Subcutaneous abdominal adipose tissue (tissue), 5 donors: ENCODE data around the gene GPC6.

ENCODE experiments used
- H3K27ac ChIP-seq: one replicate; pipeline ENCODE4 v1.7.0; 2013; ENCODE audit warnings: low read depth, mild to moderate bottlenecking, inconsistent platforms, low read length, moderate library complexity
- H3K27me3 ChIP-seq, 5 donors: one replicate each; pipeline ENCODE4 v1.7.0; 2013; ENCODE audit warnings: low read length in 5 of 5, inconsistent platforms in 1 of 5; ENCODE audit not compliant: control insufficient read depth in 5 of 5, insufficient read depth in 4 of 5
- H3K36me3 ChIP-seq, 5 donors: one replicate each; pipeline ENCODE4 v1.7.0; 2013; ENCODE audit warnings: low read length in 5 of 5; ENCODE audit not compliant: control insufficient read depth in 5 of 5, insufficient read depth in 5 of 5
- H3K4me1 ChIP-seq, 5 donors: one replicate each; pipeline ENCODE4 v1.7.0; 2013; ENCODE audit warnings: low read length in 5 of 5, mild to moderate bottlenecking in 3 of 5, moderate library complexity in 1 of 5; ENCODE audit not compliant: control insufficient read depth in 5 of 5, insufficient read depth in 5 of 5
- H3K4me3 ChIP-seq, 5 donors: one replicate each; pipeline ENCODE4 v1.7.0; 2013; ENCODE audit warnings: low read length in 5 of 5, low read depth in 1 of 5
- H3K9ac ChIP-seq, 5 donors: one replicate each; pipeline ENCODE4 v1.7.0; 2013; ENCODE audit warnings: low read length in 5 of 5, mild to moderate bottlenecking in 4 of 5, moderate library complexity in 3 of 5
- H3K9me3 ChIP-seq, 5 donors: one replicate each; pipeline ENCODE4 v1.7.0; 2013; ENCODE audit warnings: low read length in 5 of 5; ENCODE audit not compliant: control insufficient read depth in 5 of 5
- donor health status: healthy.
- donor health status: healthy.
- donor health status: healthy.
- donor health status: healthy.
- donor health status: healthy.

Gene GPC6

DNA sequence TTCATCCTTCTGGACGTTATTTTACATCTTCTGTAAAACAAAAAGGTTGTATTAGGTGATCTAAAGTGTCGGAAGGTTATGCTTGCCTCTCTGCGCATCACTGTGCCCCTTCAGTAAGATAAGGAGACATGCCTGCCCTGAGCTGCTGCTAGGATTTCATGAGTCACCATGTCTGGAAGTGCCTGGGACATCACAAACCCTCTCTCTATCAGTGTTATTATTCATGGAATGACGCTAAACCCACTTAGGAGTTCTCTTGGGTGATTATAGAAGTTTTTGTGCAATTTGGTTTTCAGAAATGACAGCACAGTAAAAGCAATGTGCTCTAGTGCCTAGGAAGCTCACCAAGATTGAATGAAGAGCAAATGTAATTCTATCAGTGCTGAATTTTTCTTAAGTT lies 635.2 kb downstream of the GPC6 start:
- no peak overlapping the region for H3K27ac ChIP-seq
- no peak overlapping the region for H3K4me3 ChIP-seq
- no peaks in the 10 kb centered on the region for H3K36me3 ChIP-seq
- H3K4me1 ChIP-seq: no peaks in the 10 kb centered on the region
- no peak overlapping the region for H3K9ac ChIP-seq
- H3K9me3 ChIP-seq: no peaks in the 10 kb centered on the region
- H3K27me3 ChIP-seq: no peaks in the 10 kb centered on the region

DNA sequence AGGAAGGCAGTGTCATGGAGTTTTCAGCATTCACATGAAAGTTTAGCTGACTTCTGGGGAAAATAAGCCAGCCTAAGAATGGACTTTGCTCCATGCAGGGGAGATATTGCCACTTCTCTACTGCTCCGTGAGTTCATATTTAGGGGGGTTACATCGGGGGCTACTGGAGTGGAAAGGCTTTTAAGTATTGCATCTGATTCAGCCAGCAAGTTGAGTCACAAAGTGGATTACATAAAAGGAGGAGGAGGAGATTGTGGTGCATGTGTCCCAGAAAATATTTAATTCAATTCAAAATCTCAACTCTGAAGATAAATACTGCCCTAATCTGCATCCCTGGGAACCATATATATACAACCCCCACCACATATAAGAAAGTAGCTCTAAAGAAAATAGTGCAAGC lies 635.7 kb downstream of the GPC6 start:
- no peaks in the 10 kb centered on the region for H3K27me3 ChIP-seq
- H3K36me3 ChIP-seq: no peaks in the 10 kb centered on the region
- H3K27ac ChIP-seq: no peak overlapping the region
- no peaks in the 10 kb centered on the region for H3K4me1 ChIP-seq
- H3K9ac ChIP-seq: no peak overlapping the region
- H3K9me3 ChIP-seq: no peaks in the 10 kb centered on the region
- no peak overlapping the region for H3K4me3 ChIP-seq

DNA sequence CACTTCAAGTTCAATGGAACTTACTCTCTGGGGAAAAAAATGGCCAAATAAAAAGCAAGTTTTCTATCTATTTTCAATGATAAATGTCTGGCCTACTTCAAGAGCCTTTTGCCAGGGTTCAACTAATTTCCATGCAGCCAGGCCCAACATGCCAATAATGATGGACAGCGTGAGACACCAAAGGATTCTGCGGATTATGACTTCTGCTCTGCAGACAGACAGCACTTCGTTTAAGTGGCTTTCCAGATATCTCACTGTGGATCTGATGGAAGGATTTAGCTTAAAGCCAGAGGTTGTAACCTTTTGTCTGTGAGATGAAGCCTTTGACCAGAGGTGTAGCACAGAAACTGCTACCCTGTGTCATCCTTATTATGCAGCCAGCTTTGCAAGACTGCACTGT lies 638.6 kb downstream of the GPC6 start:
- Histone ChIP-seq H3K9me3 (no peaks in the 10 kb centered on the region), H3K4me1 (no peaks in the 10 kb centered on the region), H3K9ac (no peak overlapping the region), H3K4me3 (no peak overlapping the region), H3K27ac (no peak overlapping the region), H3K27me3 (no peaks in the 10 kb centered on the region), H3K36me3 (no peaks in the 10 kb centered on the region)

DNA sequence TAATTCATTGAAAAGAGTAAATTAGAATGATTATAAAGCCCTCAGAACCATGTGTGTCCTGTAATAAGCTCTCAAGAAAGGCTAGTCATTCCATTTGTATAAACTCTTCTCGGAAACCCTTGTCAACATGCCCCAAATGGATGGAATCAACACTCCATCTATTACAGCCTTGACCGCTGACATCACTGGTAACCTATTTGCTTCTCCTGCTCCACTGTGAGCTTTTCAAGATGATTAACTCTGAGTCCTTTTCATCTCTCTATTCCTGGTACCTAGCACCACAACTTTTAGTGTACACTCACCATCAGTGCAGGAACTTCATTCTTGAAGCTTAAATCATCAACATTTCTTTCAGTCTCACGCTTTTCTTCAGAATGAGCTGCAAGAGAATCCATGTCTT lies 640.9 kb downstream of the GPC6 start:
- H3K27me3 ChIP-seq: no peaks in the 10 kb centered on the region
- H3K9me3 ChIP-seq: no peaks in the 10 kb centered on the region
- H3K9ac ChIP-seq: no peak overlapping the region
- no peak overlapping the region for H3K4me3 ChIP-seq
- no peaks in the 10 kb centered on the region for H3K36me3 ChIP-seq
- H3K27ac ChIP-seq: no peak overlapping the region
- no peaks in the 10 kb centered on the region for H3K4me1 ChIP-seq

DNA sequence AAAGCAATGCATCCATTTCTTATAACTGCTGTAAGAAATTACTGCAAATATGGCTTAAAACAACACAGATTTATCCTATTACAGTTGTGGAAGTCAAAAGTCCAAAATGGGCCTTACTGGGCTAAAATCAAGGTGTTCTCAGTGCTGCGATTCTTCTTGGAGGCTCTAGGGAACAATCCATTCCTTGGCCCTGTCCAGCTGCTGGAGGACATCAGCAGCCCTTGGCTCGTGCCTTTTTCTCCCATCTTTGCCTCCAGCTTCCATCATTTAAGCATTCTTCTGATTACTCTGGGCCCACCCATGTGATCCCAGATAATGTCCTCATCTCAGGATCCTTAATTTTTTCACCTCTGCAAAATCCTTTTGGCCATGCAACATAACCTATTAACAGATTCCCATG lies 645.8 kb downstream of the GPC6 start:
- H3K4me1 ChIP-seq: no peaks in the 10 kb centered on the region
- H3K9me3 ChIP-seq: no peaks in the 10 kb centered on the region
- H3K27ac ChIP-seq: no peak overlapping the region
- no peaks in the 10 kb centered on the region for H3K36me3 ChIP-seq
- H3K4me3 ChIP-seq: no peak overlapping the region
- H3K27me3 ChIP-seq: no peaks in the 10 kb centered on the region
- no peak overlapping the region for H3K9ac ChIP-seq

DNA sequence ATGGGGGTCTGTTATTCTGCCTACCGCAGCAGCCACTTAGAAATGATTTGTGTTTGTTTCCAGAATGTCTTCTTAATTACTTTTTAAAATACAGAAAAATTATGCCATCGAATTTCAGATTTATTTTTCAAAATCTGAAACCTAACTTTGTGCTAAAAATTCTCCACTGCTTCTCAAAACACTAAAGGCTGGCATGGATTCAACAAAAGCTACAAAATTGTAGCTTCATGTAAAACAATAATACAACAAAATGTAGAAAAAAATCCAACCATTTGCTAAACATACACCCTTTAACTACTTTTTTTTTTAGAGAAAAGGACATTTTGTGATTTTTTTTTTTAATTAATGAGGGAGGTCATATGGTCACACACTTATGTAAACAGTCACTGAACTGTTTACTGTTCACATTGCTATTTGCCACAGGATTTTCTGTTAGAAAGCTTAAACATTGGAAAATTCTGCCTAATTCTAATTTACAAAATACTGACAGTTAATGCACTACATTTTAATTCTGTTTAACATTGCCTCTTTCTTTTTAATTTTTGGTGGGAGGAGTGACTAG lies 646.3 kb downstream of the GPC6 start:
- Histone ChIP-seq H3K27me3 (no peaks in the 10 kb centered on the region), H3K27ac (no peak overlapping the region), H3K9me3 (no peaks in the 10 kb centered on the region), H3K36me3 (no peaks in the 10 kb centered on the region), H3K9ac (no peak overlapping the region), H3K4me1 (no peaks in the 10 kb centered on the region), H3K4me3 (no peak overlapping the region)

DNA sequence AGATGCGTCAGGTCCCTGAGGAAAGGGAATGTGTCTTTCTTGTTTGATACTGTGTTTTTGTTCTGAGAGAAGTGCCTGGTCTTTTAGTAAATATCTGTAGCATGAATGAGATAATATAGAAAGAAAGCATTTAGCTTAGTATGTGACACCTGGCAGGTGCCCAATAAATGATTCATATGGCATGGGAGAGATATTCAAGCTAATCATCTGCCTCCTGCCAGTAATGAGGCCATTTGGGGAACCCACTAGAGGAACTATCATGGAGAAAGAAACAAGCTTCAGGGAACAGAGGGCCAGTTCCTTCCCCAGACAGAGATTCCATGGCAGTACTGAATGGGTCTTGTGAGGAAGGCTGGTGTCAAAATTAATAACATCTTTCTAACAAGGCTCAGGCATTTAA lies 648.9 kb downstream of the GPC6 start:
- Histone ChIP-seq H3K9me3 (peaks cover 0 to 9% (median 0%) of the 10 kb centered on the region in 5 donors), H3K4me1 (no peaks in the 10 kb centered on the region), H3K36me3 (no peaks in the 10 kb centered on the region), H3K27ac (no peak overlapping the region), H3K27me3 (no peaks in the 10 kb centered on the region), H3K4me3 (no peak overlapping the region), H3K9ac (no peak overlapping the region)

DNA sequence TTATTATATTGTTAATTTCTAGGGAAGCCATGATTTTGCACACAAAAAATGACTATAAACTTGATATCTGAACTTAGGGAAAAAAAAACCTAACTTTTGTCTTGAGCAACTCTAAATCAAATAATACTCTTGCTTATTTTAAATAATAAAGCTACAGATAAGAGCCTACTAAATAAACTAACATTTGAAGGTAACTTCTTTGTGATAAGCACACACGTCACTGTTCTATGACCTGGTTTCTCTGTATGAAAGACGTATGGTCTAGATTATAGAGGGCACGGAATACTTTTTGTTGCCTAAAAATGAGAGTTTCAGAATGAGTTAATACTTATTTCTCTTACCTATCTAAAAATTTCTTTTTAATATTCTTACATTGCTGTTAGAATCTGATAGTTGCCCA lies 649.6 kb downstream of the GPC6 start:
- Histone ChIP-seq H3K27me3 (no peaks in the 10 kb centered on the region), H3K27ac (no peak overlapping the region), H3K9ac (no peak overlapping the region), H3K9me3 (peaks cover 0 to 9% (median 0%) of the 10 kb centered on the region in 5 donors), H3K4me1 (no peaks in the 10 kb centered on the region), H3K36me3 (no peaks in the 10 kb centered on the region), H3K4me3 (no peak overlapping the region)

DNA sequence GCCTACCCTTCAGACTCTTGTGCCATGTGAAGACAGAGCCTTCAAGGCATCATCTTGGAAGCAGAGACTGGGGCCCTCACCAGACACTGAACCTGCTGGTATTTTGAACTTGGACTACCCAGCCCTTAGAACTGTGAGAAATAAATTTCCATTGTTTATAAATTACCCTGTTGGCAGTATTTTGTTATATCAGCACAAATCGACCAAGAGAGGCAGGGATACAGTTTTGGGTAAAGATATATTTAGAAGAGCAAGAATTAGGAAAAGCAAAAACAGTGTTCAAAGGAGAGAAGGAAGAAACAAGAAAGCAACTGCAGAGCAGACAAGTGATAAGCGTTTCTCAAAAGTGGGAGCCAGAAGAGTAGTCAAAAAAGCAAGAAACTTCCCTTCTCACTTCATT lies 652.1 kb downstream of the GPC6 start:
- Histone ChIP-seq H3K36me3 (no peaks in the 10 kb centered on the region), H3K4me3 (no peak overlapping the region)

DNA sequence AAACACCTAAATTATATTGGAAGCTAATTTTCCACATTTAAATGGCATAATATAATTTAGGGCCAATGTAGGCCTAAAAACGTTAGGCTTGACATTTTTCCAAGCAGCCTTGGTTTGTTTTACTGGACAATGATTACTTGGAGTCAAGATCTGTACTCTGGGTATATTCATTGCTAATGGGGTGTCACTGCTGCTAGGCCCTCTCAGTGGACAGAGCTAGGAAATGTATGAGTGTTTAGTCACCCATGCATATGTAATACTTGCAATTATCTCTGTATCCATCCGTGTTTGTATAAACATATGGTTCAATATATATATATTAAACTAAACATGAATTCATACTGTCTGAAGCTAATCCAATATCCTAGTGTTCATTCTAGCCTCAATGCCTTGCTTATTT lies 654.8 kb downstream of the GPC6 start:
- Histone ChIP-seq H3K27me3 (no peaks in the 10 kb centered on the region), H3K4me3 (no peak overlapping the region), H3K4me1 (no peaks in the 10 kb centered on the region), H3K9me3 (peaks cover 0 to 9% (median 0%) of the 10 kb centered on the region in 5 donors), H3K27ac (no peak overlapping the region), H3K36me3 (no peaks in the 10 kb centered on the region), H3K9ac (no peak overlapping the region)

More for the DNA sequence above, 652.1 kb downstream of the GPC6 start:
- Histone ChIP-seq H3K27me3 (no peaks in the 10 kb centered on the region), H3K4me1 (no peaks in the 10 kb centered on the region), H3K27ac (no peak overlapping the region), H3K9me3 (peaks cover 0 to 9% (median 0%) of the 10 kb centered on the region in 5 donors), H3K9ac (no peak overlapping the region)
